Measurements from ENCODE around the gene KCNK6. TPM values are rescaled to one million over a fixed set of nuclear protein-coding genes. Genes with fewer than 3 reads are reported as not detected.

The KCNK6 gene
- total and polyA plus RNA-seq, 8 donors: 4.3 to 12.4 (median 5.2) TPM

DNA sequence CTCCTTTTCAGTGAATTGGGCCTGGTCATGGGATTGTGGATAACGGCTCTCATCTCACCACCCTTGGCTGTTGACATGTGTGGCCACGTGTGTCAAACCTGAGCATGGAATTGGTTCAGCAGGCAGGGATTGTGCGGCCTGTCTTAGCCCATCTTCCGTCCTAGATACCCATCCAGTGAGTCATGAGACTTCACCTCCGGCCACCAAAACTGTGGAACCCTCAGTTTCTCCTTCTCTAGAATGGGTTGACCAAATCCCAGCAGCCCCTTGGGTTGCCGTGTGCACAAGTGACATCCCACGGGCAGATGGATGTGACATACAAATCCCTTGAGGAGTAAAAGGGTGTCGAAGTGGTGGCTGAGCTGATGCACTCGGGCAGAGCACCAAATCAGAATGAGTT lies 61.5 kb downstream of the KCNK6 start:
- TF ChIP-seq, protein P1, sequence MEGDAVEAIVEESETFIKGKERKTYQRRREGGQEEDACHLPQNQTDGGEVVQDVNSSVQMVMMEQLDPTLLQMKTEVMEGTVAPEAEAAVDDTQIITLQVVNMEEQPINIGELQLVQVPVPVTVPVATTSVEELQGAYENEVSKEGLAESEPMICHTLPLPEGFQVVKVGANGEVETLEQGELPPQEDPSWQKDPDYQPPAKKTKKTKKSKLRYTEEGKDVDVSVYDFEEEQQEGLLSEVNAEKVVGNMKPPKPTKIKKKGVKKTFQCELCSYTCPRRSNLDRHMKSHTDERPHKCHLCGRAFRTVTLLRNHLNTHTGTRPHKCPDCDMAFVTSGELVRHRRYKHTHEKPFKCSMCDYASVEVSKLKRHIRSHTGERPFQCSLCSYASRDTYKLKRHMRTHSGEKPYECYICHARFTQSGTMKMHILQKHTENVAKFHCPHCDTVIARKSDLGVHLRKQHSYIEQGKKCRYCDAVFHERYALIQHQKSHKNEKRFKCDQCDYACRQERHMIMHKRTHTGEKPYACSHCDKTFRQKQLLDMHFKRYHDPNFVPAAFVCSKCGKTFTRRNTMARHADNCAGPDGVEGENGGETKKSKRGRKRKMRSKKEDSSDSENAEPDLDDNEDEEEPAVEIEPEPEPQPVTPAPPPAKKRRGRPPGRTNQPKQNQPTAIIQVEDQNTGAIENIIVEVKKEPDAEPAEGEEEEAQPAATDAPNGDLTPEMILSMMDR (IDR thresholded peaks at IDR 0.05): no peak
- Histone ChIP-seq H3K27ac (no peak overlapping the region), H3K27me3 (peaks cover 0 to 16% of the 10 kb centered on the region in 2 donors), H3K36me3 (peaks cover 0 to 97% of the 10 kb centered on the region in 2 donors), H3K9me3 (no peaks in the 10 kb centered on the region), H3K4me1 (peaks cover 4 to 18% of the 10 kb centered on the region in 2 donors), H3K4me3 (no peak overlapping the region)
- ATAC-seq (no peak), DNase-seq (no peak)
- intact Hi-C loops (cut with DNase I): no loop called here

Other genes with a start within 250 kb of the KCNK6 start
- under 1 TPM; 0.39 to 0.79 TPM for gene DPF1, start 95.6 kb upstream of the KCNK6 start, total RNA-seq
- gene DPF1, start 95.6 kb upstream of the KCNK6 start, polyA plus RNA-seq (ENCODE audit: insufficient read length in 6 of 6): 1 to 10 TPM; 2.5 to 4.3 (median 3.4) TPM
- gene PPP1R14A, start 63.5 kb upstream of the KCNK6 start, total RNA-seq: 10 to 100 TPM; 40.2 to 91.3 TPM
- gene PPP1R14A, start 63.5 kb upstream of the KCNK6 start, polyA plus RNA-seq (ENCODE audit: insufficient read length in 6 of 6): 10 to 100 TPM; 20.6 to 47.9 (median 32.0) TPM
- gene SPINT2, start 55.3 kb upstream of the KCNK6 start, total RNA-seq: 100 to 1,000 TPM; 206 to 317 TPM
- 100 to 1,000 TPM; 209 to 239 (median 218) TPM for gene SPINT2, start 55.3 kb upstream of the KCNK6 start, polyA plus RNA-seq (ENCODE audit: insufficient read length in 6 of 6)
- 100 to 1,000 TPM in 1 of 2 donors, 10 to 100 TPM in 1; 63.2 to 120 TPM for gene C19orf33, start 15.6 kb upstream of the KCNK6 start, total RNA-seq
- 10 to 100 TPM; 14.4 to 35.7 (median 23.2) TPM for gene C19orf33, start 15.6 kb upstream of the KCNK6 start, polyA plus RNA-seq (ENCODE audit: insufficient read length in 6 of 6)
- gene YIF1B, start 3.9 kb upstream of the KCNK6 start, total RNA-seq: 10 to 100 TPM; 52.0 to 59.6 TPM
- gene YIF1B, start 3.9 kb upstream of the KCNK6 start, polyA plus RNA-seq (ENCODE audit: insufficient read length in 6 of 6): 10 to 100 TPM; 27.8 to 43.6 (median 30.8) TPM
- gene CATSPERG, start 16.0 kb downstream of the KCNK6 start, total RNA-seq: 1 to 10 TPM; 7.6 to 9.6 TPM
- 10 to 100 TPM in 2 of 6 donors, 1 to 10 TPM in 4; 5.6 to 11.8 (median 8.7) TPM for gene CATSPERG, start 16.0 kb downstream of the KCNK6 start, polyA plus RNA-seq (ENCODE audit: insufficient read length in 6 of 6)
- 100 to 1,000 TPM; 140 to 173 TPM for gene PSMD8, start 54.7 kb downstream of the KCNK6 start, total RNA-seq
- 100 to 1,000 TPM; 116 to 132 (median 126) TPM for gene PSMD8, start 54.7 kb downstream of the KCNK6 start, polyA plus RNA-seq (ENCODE audit: insufficient read length in 6 of 6)
- under 1 TPM; 0.34 to 0.52 TPM for gene GGN, start 68.2 kb downstream of the KCNK6 start, total RNA-seq
- gene GGN, start 68.2 kb downstream of the KCNK6 start, polyA plus RNA-seq (ENCODE audit: insufficient read length in 6 of 6): under 1 TPM in 5 of 6 donors, not detected in 1; 0.16 to 0.77 (median 0.28) TPM
- gene SPRED3, start 68.9 kb downstream of the KCNK6 start, total RNA-seq: 1 to 10 TPM in 1 of 2 donors, under 1 TPM in 1; 0.93 to 1.9 TPM
- under 1 TPM; 0.27 to 0.93 (median 0.31) TPM for gene SPRED3, start 68.9 kb downstream of the KCNK6 start, polyA plus RNA-seq (ENCODE audit: insufficient read length in 6 of 6)
- gene FAM98C, start 83.2 kb downstream of the KCNK6 start, total RNA-seq: 10 to 100 TPM; 13.8 to 17.3 TPM
- gene FAM98C, start 83.2 kb downstream of the KCNK6 start, polyA plus RNA-seq (ENCODE audit: insufficient read length in 6 of 6): 10 to 100 TPM; 13.3 to 21.2 (median 19.0) TPM
- gene RASGRP4, start 106.4 kb downstream of the KCNK6 start, total RNA-seq: 10 to 100 TPM in 1 of 2 donors, 1 to 10 TPM in 1; 5.3 to 23.8 TPM
- gene RASGRP4, start 106.4 kb downstream of the KCNK6 start, polyA plus RNA-seq (ENCODE audit: insufficient read length in 6 of 6): 1 to 10 TPM; 2.0 to 3.2 (median 2.6) TPM
- gene RYR1, start 113.8 kb downstream of the KCNK6 start, total RNA-seq: 1 to 10 TPM; 3.6 to 3.9 TPM
- gene RYR1, start 113.8 kb downstream of the KCNK6 start, polyA plus RNA-seq (ENCODE audit: insufficient read length in 6 of 6): 1 to 10 TPM; 1.5 to 5.8 (median 3.5) TPM